Smooth muscle cell (in vitro differentiated cells): ENCODE results near the gene HDAC1. TPM values are rescaled to one million over a fixed set of nuclear protein-coding genes. Genes with fewer than 3 reads are reported as not detected.
"Not testable (repeated sequence)": the region's sequence is repeated elsewhere in the genome, so short reads cannot be mapped to it uniquely, and the experiment has no call there.

Source experiments
- DNase-seq: peaks from one replicate; lab custom pipeline; 2025; ENCODE audit not compliant: unreplicated experiment; lab: John Stamatoyannopoulos, UW
- H2AFZ ChIP-seq: fragments of 200-600 bp; sonication (generic); 2 replicates; pipeline ENCODE4 v1.6.0; 2016; ENCODE audit warnings: antibody characterized with exemption, low read depth, mild to moderate bottlenecking
- H3F3A ChIP-seq: fragments of 200-600 bp; sonication (generic); 2 replicates; pipeline ENCODE4 v1.6.0; 2017; ENCODE audit warnings: antibody characterized with exemption, low read depth
- H3K27ac ChIP-seq: fragments of 200-600 bp; sonication (generic); 2 replicates; pipeline ENCODE4 v1.5.1; 2016; ENCODE audit warnings: low read depth, mild to moderate bottlenecking
- H3K27me3 ChIP-seq: fragments of 200-600 bp; sonication (generic); 2 replicates; pipeline ENCODE4 v1.6.1; 2016; ENCODE audit warnings: low read depth, mild to moderate bottlenecking
- H3K36me3 ChIP-seq: fragments of 200-600 bp; sonication (generic); 2 replicates; pipeline ENCODE4 v1.5.1; 2016; ENCODE audit warnings: low read depth
- H3K4me1 ChIP-seq: fragments of 200-600 bp; sonication (generic); 2 replicates; pipeline ENCODE4 v1.5.1; 2016; ENCODE audit warnings: low read depth
- H3K4me2 ChIP-seq: fragments of 200-600 bp; sonication (generic); 2 replicates; pipeline ENCODE4 v1.6.0; 2016; ENCODE audit warnings: mild to moderate bottlenecking
- H3K4me3 ChIP-seq: fragments of 200-600 bp; sonication (generic); 2 replicates; pipeline ENCODE4 v1.5.1; 2016; ENCODE audit warnings: mild to moderate bottlenecking
- H3K79me2 ChIP-seq: fragments of 200-600 bp; sonication (generic); 2 replicates; pipeline ENCODE4 v1.6.0; 2016; ENCODE audit warnings: low read depth, mild to moderate bottlenecking
- H3K9ac ChIP-seq: fragments of 200-600 bp; sonication (generic); 2 replicates; pipeline ENCODE4 v1.6.0; 2016; ENCODE audit warnings: low read depth
- H3K9me3 ChIP-seq: fragments of 200-600 bp; sonication (generic); replicated peaks from 2 replicates; pipeline ENCODE4 v1.5.1; 2016; ENCODE audit warnings: low read depth
- H4K20me1 ChIP-seq: fragments of 200-600 bp; sonication (generic); 2 replicates; pipeline ENCODE4 v1.6.0; 2016; ENCODE audit warnings: low read depth
- WGBS: methylation state at CpG from one replicate; pipeline ENCODE4 v1.1.7; 2016; ENCODE audit warnings: low lambda C conversion rate; 5-methylcytosine and 5-hydroxymethylcytosine counted together
- polyA plus RNA-seq: library from polyadenylated mRNA; unstranded; fragments of >200 nt; fragmentation: Nextera tagmentation; extraction: Ambion mirVana; gene quantifications from 2 replicates; pipeline ENCODE4 v1.2.1, GENCODE V29; 2016
- total RNA-seq: library from RNA; depleted of rRNA; stranded (reverse); fragments of >200 nt; gene quantifications from 2 replicates; pipeline ENCODE4 v1.2.3, GENCODE V29; 2014
- TF ChIP-seq, protein P1 (sequence below): fragments of 200-600 bp; sonication (generic); IDR thresholded peaks from 2 replicates; pipeline ENCODE4 v1.5.1; 2017; ENCODE audit warnings: borderline replicate concordance, mild to moderate bottlenecking, antibody characterized with exemption; ENCODE audit not compliant: insufficient read depth, poor library complexity, severe bottlenecking

Gene HDAC1
- total and polyA plus RNA-seq, 2 experiments from 2014 or later: 29.3 to 48.8 TPM

DNA sequence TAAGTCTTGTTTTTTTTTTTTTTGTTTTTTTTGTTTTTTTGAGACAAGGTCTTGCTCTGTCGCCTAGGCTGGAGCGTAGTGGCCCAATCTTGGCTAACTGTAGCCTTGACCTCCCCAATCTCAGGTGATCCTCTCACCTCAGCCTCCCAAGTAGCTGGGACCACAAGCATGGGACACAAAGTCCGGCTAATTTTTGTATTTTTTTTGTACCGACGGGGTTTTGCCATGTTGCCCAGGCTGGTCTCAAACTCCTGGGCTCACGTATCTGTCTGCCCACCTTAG lies 34.7 kb upstream of the HDAC1 start:
- Histone ChIP-seq H3K79me2 (no peaks in the 10 kb centered on the region), H3K4me2 (no peak overlapping the region), H4K20me1 (no peaks in the 10 kb centered on the region), H3K9ac (no peak overlapping the region), H3K27me3 (no peaks in the 10 kb centered on the region), H3K4me3 (no peak overlapping the region), H2AFZ (no peak overlapping the region), H3F3A (no peaks in the 10 kb centered on the region), H3K27ac (no peak overlapping the region), H3K36me3 (no peaks in the 10 kb centered on the region), H3K4me1 (no peaks in the 10 kb centered on the region), H3K9me3 (no peaks in the 10 kb centered on the region)
- TF ChIP-seq, protein P1, sequence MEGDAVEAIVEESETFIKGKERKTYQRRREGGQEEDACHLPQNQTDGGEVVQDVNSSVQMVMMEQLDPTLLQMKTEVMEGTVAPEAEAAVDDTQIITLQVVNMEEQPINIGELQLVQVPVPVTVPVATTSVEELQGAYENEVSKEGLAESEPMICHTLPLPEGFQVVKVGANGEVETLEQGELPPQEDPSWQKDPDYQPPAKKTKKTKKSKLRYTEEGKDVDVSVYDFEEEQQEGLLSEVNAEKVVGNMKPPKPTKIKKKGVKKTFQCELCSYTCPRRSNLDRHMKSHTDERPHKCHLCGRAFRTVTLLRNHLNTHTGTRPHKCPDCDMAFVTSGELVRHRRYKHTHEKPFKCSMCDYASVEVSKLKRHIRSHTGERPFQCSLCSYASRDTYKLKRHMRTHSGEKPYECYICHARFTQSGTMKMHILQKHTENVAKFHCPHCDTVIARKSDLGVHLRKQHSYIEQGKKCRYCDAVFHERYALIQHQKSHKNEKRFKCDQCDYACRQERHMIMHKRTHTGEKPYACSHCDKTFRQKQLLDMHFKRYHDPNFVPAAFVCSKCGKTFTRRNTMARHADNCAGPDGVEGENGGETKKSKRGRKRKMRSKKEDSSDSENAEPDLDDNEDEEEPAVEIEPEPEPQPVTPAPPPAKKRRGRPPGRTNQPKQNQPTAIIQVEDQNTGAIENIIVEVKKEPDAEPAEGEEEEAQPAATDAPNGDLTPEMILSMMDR: no peak
- WGBS: 94% methylated on average over 6 of the region's 6 CpGs
- no peak for DNase-seq

DNA sequence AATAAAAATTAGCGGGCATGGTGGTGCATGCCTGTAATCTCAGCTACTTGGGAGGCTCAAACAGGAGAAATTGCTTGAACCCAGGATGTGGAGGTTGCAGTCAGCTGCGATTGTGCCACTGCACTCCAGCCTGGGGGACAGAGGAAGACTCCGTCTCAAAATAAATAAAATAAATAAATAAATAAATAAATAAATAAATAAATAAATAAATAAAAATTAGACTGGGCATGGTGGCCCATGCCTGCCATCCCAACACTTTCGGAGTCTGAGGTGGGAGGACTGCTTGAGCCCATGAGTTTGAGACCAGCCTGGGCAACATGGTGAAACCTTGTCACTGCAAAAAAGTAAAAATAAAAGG lies 28.7 kb upstream of the HDAC1 start:
- WGBS: 99% methylated on average over 4 of the region's 4 CpGs
- not testable (repeated sequence) for DNase-seq

DNA sequence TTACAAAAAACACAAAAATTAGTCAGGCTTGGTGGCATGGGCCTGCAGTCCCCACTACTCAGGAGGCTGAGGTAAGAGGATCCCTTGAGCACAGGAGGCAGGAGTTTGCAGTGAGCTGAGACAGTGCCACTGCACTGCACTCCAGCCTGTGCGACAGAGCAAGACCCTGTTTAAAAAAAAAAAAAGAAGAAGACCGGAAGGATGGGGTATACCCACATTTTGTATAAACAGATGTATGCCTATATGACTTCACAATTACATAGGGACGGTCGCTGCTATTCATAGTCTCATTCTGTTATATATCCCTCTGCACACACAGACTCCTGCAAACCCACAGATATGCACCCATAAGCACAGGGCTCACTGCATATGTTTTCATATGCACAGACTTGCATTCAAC lies 28.1 kb upstream of the HDAC1 start:
- Histone ChIP-seq H3K27me3 (no peaks in the 10 kb centered on the region), H3K9ac (no peak overlapping the region), H3K4me1 (no peaks in the 10 kb centered on the region), H3F3A (no peaks in the 10 kb centered on the region), H3K79me2 (no peaks in the 10 kb centered on the region), H2AFZ (no peak overlapping the region), H3K36me3 (no peaks in the 10 kb centered on the region), H4K20me1 (no peaks in the 10 kb centered on the region), H3K4me3 (no peak overlapping the region), H3K9me3 (no peaks in the 10 kb centered on the region), H3K4me2 (no peak overlapping the region), H3K27ac (no peak overlapping the region)
- no peak for DNase-seq
- 93% methylated on average over 4 of the region's 4 CpGs for WGBS
- TF ChIP-seq, protein P1: no peak

More for the DNA sequence above, 28.7 kb upstream of the HDAC1 start:
- not testable (repeated sequence) for H3K27me3 ChIP-seq, H3K4me3 ChIP-seq, H3K9me3 ChIP-seq, H4K20me1 ChIP-seq, H3K27ac ChIP-seq, H3K4me1 ChIP-seq, H3K4me2 ChIP-seq, H2AFZ ChIP-seq, H3F3A ChIP-seq, H3K36me3 ChIP-seq, H3K9ac ChIP-seq, H3K79me2 ChIP-seq

DNA sequence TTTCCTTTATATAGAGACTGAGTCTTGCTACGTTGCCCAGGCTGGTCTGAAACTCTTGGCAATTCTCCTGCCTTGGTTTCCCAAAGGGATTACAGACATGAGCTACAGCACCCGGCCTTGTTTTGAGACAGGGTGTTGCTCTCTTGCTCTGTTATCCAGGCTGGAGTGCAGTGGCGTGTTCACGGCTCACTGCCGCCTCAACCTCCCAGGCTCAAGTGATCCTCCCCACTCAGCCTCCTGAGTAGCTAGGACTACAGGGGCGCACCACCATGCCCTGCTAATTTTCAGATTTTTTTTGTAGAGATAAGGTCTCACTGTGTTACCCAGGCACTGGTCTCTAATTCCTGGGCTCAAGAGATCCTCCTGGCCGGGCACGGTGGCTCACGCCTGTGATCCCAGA lies 26.0 kb upstream of the HDAC1 start:
- Histone ChIP-seq H3F3A (no peaks in the 10 kb centered on the region), H3K9ac (no peak overlapping the region), H3K4me2 (no peak overlapping the region), H3K79me2 (no peaks in the 10 kb centered on the region), H3K4me3 (no peak overlapping the region), H2AFZ (no peak overlapping the region), H4K20me1 (no peaks in the 10 kb centered on the region), H3K4me1 (no peaks in the 10 kb centered on the region), H3K9me3 (no peaks in the 10 kb centered on the region), H3K27me3 (no peaks in the 10 kb centered on the region), H3K27ac (no peak overlapping the region), H3K36me3 (no peaks in the 10 kb centered on the region)
- TF ChIP-seq, protein P1: no peak
- DNase-seq: no peak
- 96% methylated on average over 9 of the region's 9 CpGs for WGBS
